ENCODE measurements around the gene MTRR. TPM values are rescaled to one million over a fixed set of nuclear protein-coding genes. Genes with fewer than 3 reads are reported as not detected.

MTRR gene
- total RNA-seq, 1 experiment from 2014 or later, result 88.6 TPM

DNA sequence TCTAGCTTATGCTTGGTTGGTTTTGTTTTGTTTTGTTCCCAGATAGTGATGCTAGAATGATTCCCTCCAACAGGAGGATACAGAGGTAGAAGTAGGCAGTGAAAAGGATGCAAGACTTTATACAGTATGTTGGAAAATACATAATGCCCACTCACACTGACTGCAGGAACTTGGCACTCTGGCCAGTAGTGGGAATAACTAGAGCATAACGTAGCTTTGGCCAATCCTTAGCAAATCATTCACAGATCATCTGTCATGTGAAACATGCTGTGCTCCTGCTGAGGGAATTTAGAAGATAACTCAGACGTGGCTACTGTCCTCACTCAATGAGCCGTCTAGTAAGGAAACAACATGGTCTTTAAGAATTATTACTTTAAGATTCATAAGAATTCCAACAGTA, 31.5 kb upstream of the MTRR start:
- TF ChIP-seq, protein P1, sequence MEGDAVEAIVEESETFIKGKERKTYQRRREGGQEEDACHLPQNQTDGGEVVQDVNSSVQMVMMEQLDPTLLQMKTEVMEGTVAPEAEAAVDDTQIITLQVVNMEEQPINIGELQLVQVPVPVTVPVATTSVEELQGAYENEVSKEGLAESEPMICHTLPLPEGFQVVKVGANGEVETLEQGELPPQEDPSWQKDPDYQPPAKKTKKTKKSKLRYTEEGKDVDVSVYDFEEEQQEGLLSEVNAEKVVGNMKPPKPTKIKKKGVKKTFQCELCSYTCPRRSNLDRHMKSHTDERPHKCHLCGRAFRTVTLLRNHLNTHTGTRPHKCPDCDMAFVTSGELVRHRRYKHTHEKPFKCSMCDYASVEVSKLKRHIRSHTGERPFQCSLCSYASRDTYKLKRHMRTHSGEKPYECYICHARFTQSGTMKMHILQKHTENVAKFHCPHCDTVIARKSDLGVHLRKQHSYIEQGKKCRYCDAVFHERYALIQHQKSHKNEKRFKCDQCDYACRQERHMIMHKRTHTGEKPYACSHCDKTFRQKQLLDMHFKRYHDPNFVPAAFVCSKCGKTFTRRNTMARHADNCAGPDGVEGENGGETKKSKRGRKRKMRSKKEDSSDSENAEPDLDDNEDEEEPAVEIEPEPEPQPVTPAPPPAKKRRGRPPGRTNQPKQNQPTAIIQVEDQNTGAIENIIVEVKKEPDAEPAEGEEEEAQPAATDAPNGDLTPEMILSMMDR (IDR thresholded peaks at IDR 0.05; ENCODE audit: unreplicated experiment), result no peak
- CTCF ChIA-PET, result interaction anchor here (1.6 to 2.1 kb wide), 2 partner anchors 20 to 22 kb away, joined by 4 to 10 read pairs; no protein-coding TSS in a partner anchor
- no peaks in the 10 kb centered on the region for H3K9me3 Mint-ChIP-seq (ENCODE audit: unreplicated experiment)
- DNase-seq (ENCODE audit: unreplicated experiment), result no peak
- no peak overlapping the region for H3K27ac Mint-ChIP-seq (ENCODE audit: low read depth, unreplicated experiment)
- no peaks in the 10 kb centered on the region for H3K27me3 Mint-ChIP-seq (ENCODE audit: insufficient read depth, unreplicated experiment)
- H3K4me3 Mint-ChIP-seq (ENCODE audit: unreplicated experiment), result no peak overlapping the region
- no TSS peak for BruUV-seq (replicated peaks)
- no peaks in the 10 kb centered on the region for H3K36me3 Mint-ChIP-seq (ENCODE audit: insufficient read depth, unreplicated experiment)
- intact Hi-C loops (cut with micrococcal nuclease), result no loop called here
- POLR2A ChIA-PET, result interaction anchor here (0.6 kb wide), 1 partner anchor 32 kb away, joined by 3 read pairs; the partner anchor contains the start of genes FASTKD3 and MTRR
- no peaks in the 10 kb centered on the region for H3K4me1 Mint-ChIP-seq (ENCODE audit: insufficient read depth, unreplicated experiment)

- Mint-ChIP-seq H3K9me3 (ENCODE audit: unreplicated experiment) (no peaks in the 10 kb centered on the region), H3K27me3 (ENCODE audit: insufficient read depth, unreplicated experiment) (peaks cover 29% of the 10 kb centered on the region), H3K4me3 (ENCODE audit: unreplicated experiment) (no peak overlapping the region), H3K27ac (ENCODE audit: low read depth, unreplicated experiment) (no peak overlapping the region), H3K36me3 (ENCODE audit: insufficient read depth, unreplicated experiment) (no peaks in the 10 kb centered on the region), H3K4me1 (ENCODE audit: insufficient read depth, unreplicated experiment) (no peaks in the 10 kb centered on the region)
- intact Hi-C loops (cut with micrococcal nuclease), result no loop called here
- no peak for DNase-seq (ENCODE audit: unreplicated experiment)
- TF ChIP-seq, protein P1 (IDR thresholded peaks at IDR 0.05; ENCODE audit: unreplicated experiment), result no peak
- no TSS peak for BruUV-seq (replicated peaks)
- ChIA-PET POLR2A (no interaction called here), CTCF (no interaction called here)
Observed at GRCh38 chr5:7842531-7842930, 26.4 kb upstream of the MTRR start.

- TF ChIP-seq, protein P1 (IDR thresholded peaks at IDR 0.05; ENCODE audit: unreplicated experiment), result no peak
Observed at GRCh38 chr5:7844901-7845300, 24.0 kb upstream of the MTRR start.

GRCh38 chr5:7845557-7845956, 23.4 kb upstream of the MTRR start:
- intact Hi-C loops (cut with micrococcal nuclease), result no loop called here
- peaks cover 43% of the 10 kb centered on the region for H3K27me3 Mint-ChIP-seq (ENCODE audit: insufficient read depth, unreplicated experiment)
- H3K36me3 Mint-ChIP-seq (ENCODE audit: insufficient read depth, unreplicated experiment), result no peaks in the 10 kb centered on the region
- TF ChIP-seq, protein P1 (IDR thresholded peaks at IDR 0.05; ENCODE audit: unreplicated experiment), result no peak
- no peaks in the 10 kb centered on the region for H3K9me3 Mint-ChIP-seq (ENCODE audit: unreplicated experiment)
- no TSS peak for BruUV-seq (replicated peaks)
- DNase-seq (ENCODE audit: unreplicated experiment), result no peak
- ChIA-PET POLR2A (no interaction called here), CTCF (interaction anchor here (1.5 to 1.7 kb wide), 2 partner anchors 10 to 28 kb away, joined by 4 to 6 read pairs; no protein-coding TSS in a partner anchor)
- no peaks in the 10 kb centered on the region for H3K4me1 Mint-ChIP-seq (ENCODE audit: insufficient read depth, unreplicated experiment)
- H3K4me3 Mint-ChIP-seq (ENCODE audit: unreplicated experiment), result no peak overlapping the region
- no peak overlapping the region for H3K27ac Mint-ChIP-seq (ENCODE audit: low read depth, unreplicated experiment)

More at GRCh38 chr5:7844901-7845300, 24.0 kb upstream of the MTRR start:
- ChIA-PET CTCF (interaction anchor here (1.4 to 1.7 kb wide), 3 partner anchors 11 to 28 kb away, joined by 4 to 6 read pairs (median 6); no protein-coding TSS in a partner anchor), POLR2A (no interaction called here)
- H3K4me1 Mint-ChIP-seq (ENCODE audit: insufficient read depth, unreplicated experiment), result no peaks in the 10 kb centered on the region
- no peaks in the 10 kb centered on the region for H3K9me3 Mint-ChIP-seq (ENCODE audit: unreplicated experiment)
- no peak for DNase-seq (ENCODE audit: unreplicated experiment)
- no peak overlapping the region for H3K4me3 Mint-ChIP-seq (ENCODE audit: unreplicated experiment)
- intact Hi-C loops (cut with micrococcal nuclease), result no loop called here
- BruUV-seq (replicated peaks), result no TSS peak
- H3K36me3 Mint-ChIP-seq (ENCODE audit: insufficient read depth, unreplicated experiment), result no peaks in the 10 kb centered on the region
- peaks cover 43% of the 10 kb centered on the region for H3K27me3 Mint-ChIP-seq (ENCODE audit: insufficient read depth, unreplicated experiment)
- H3K27ac Mint-ChIP-seq (ENCODE audit: low read depth, unreplicated experiment), result no peak overlapping the region
